HG02885 (cell line): ENCODE data around the gene RAX2.
"Not testable (repeated sequence)": the region's sequence is repeated elsewhere in the genome, so short reads cannot be mapped to it uniquely, and the experiment has no call there.

Experiments used
- ATAC-seq: cut with Tn5 transposase; IDR thresholded peaks from one replicate; pipeline ENCODE4 v1.9.1; 2021; ENCODE audit warnings: mild to moderate bottlenecking; ENCODE audit not compliant: unreplicated experiment, poor library complexity

The RAX2 gene

GRCh38 chr19:3771906-3772455 is at the start of gene RAX2:
Gene RAX2, minus strand, starts transcription at chr19:3772228. Its CDS starts 486 bp downstream, at chr19:3771742.
- ATAC-seq = no peak

GRCh38 chr19:3821156-3821555 is 49.1 kb upstream of the RAX2 start:
- no peak for ATAC-seq

- ATAC-seq = no peak
Observed at GRCh38 chr19:3819989-3820388, 48.0 kb upstream of the RAX2 start.

- no peak for ATAC-seq
Observed at GRCh38 chr19:3818918-3819317, 46.9 kb upstream of the RAX2 start.

GRCh38 chr19:3818466-3818865 is 46.4 kb upstream of the RAX2 start:
- no peak for ATAC-seq

GRCh38 chr19:3817761-3818160 is 45.7 kb upstream of the RAX2 start:
- no peak for ATAC-seq

DNA sequence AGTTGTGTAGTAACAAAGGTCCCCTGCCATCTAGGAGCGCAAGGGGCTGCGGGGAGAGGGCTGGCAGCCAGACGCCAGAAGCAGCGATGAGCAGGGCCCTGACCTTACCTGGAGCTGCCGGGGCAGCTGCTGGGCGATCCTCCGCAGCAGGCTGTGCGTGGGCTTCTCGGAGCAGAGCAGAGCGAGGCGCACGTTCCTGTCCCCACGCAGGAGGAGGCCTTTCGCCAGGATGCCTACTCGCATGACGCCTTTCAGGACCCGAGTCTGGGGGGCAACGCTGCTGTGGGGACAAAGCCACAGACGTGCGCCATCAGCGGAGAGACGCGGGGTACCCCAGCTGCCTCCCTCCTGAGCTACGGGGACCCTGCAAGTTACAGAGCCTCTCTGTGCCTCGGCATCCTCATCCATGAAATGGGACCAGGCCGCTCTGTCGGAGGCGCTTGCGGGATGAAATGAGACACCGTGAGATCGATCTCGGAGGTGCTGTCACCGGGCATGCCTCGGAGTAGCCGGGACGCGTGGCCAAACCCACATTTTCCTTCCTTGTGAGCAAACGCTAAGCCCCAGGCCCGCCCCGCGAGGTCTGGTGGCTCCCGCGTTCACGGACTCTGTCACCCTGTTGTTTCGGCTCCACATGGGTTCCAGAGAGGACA is 44.7 kb upstream of the RAX2 start:
- ATAC-seq = no peak

DNA sequence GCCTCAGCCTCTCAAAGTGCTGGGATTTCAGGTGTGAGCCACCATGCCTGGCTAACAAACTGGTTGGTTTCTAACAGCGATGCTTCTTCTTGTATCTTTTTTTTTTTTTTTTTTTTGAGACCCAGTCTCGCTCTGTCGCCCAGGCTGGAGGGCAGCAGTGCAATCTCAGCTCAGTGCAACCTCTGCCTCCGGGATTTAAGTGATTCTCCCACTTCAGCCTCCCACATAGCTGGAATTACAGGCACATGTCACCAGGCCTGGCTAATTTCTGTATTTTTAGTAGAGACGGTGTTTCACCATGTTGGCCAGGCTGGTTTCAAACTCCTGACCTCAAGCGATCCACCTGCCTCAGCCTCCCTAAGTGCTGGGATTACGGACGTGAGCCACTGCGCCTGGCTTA is 44.1 kb upstream of the RAX2 start:
- not testable (repeated sequence) for ATAC-seq

GRCh38 chr19:3814648-3815047 is 42.6 kb upstream of the RAX2 start:
- ATAC-seq = no peak

GRCh38 chr19:3813473-3814392 is 41.7 kb upstream of the RAX2 start:
- ATAC-seq = no peak

- no peak for ATAC-seq
Observed at GRCh38 chr19:3810708-3811355, 38.8 kb upstream of the RAX2 start.

GRCh38 chr19:3809881-3810707 is 38.1 kb upstream of the RAX2 start:
- ATAC-seq = no peak

GRCh38 chr19:3808420-3809143 is 36.6 kb upstream of the RAX2 start:
- no peak for ATAC-seq

DNA sequence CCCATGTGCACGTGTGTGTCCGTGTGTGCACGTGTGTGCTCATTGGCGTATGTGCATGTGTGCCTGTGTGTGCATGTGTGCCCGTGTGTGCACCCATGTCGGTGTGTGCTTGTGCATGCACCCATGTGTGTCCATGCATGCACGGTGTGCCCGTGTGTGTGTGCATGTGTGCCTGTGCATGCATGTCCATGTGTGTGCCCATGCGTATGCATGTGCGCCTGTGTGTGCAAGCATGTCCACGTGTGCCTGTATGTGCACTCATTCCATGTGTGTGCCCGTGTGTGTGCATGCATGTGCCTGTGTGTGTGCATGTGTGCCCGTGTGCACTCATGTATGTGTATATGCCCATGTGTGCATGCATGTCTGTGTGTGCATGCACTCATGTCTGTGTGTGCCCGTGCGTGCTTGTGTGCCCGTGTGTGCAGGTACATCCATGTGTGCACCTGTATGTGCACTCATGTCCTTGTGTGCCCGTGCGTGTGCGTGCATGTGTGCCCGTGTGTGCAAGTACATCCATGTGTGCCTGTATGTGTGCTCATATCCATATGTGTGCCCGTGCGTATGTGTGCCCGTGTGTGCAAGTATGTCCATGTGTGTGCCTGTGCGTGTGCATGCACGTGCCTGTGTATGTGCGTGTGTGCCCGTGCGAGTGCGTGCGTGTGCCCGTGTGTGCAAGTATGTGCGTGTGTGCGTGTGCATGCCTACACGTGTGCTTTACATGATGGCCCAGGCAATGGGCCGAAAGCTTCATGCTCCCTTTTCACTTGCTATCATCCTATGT is 35.7 kb upstream of the RAX2 start:
- ATAC-seq = no peak

DNA sequence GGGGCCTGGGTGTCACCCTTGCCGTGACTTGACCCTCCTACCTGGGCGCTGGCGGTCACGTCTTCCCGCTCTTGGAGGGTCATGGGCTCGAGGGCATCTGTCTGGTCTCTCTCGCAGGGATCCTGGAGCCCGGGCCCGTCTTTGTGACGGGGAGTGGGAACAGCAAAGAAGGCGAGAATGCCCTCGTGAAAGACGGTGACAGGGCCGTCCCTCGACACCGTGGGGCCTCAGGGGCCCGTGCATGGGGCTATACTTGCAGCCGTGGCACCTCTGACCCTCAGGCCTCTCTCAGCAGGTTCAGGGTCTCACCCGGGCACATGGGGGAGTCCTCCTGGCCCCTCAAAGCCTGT is 35.1 kb upstream of the RAX2 start:
- no peak for ATAC-seq

GRCh38 chr19:3805859-3806258 is 33.8 kb upstream of the RAX2 start:
- ATAC-seq = no peak

- no peak for ATAC-seq
Observed at GRCh38 chr19:3804429-3804828, 32.4 kb upstream of the RAX2 start.

GRCh38 chr19:3803986-3804385 is 32.0 kb upstream of the RAX2 start:
- no peak for ATAC-seq
